K562 (cell line): ENCODE results near the gene DENND1A. TPM values are rescaled to one million over a fixed set of nuclear protein-coding genes. Genes with fewer than 3 reads are reported as not detected.

Experiments
- ATAC-seq: fragments of 200-7000 bp; cut with Tn5 transposase; 3 replicates; pipeline ENCODE4 v1.9.1; 2020; ENCODE audit warnings: moderate library complexity
- BruUV-seq: library from RNA; stranded (reverse); fragments of 400-500 nt; replicated peaks from 2 replicates; lab custom pipeline; 2021; lab: Mats Ljungman, UMichigan
- CTCF ChIA-PET: fragments of 300-600 bp; formaldehyde crosslinking; extraction: SDS; loops from one replicate; lab custom pipeline; 2021; ENCODE audit warnings: low intra/inter-chr PET ratio; lab: Yijun Ruan, JAX
- POLR2A ChIA-PET: fragments of 300-600, 350-650 bp; sonication (Branson Sonifier 250); formaldehyde crosslinking; extraction: SDS; loops from one replicate; lab custom pipeline; 2021; ENCODE audit warnings: antibody characterized with exemption, inconsistent platforms; lab: Yijun Ruan, JAX
- DNase-seq, 4 experiments: peaks; one replicate each; pipeline versions ENCODE4 v3.0.0 to v3.0.0-alpha.2; 2011 to 2018; ENCODE audit warnings: low spot score in 3 of 4, mixed read lengths in 3 of 4; ENCODE audit errors: extremely low read depth in 1 of 4
- FAIRE-seq: peaks from 2 replicates; lab custom pipeline; 2011; peaks lifted over from hg19 to GRCh38; lab: Jason Lieb, UNC
- H2AFZ ChIP-seq: 2 replicates; pipeline ENCODE4 v1.6.0; 2011; ENCODE audit warnings: low read depth, low read length, control low read depth, inconsistent platforms
- H3K27ac ChIP-seq: fragments of 200-600 bp; 3 replicates; pipeline ENCODE4 v1.8.0; 2011; ENCODE audit warnings: low read depth, mild to moderate bottlenecking, control low read depth, inconsistent platforms, low read length, moderate library complexity, mixed read lengths; ENCODE audit errors: extremely low read depth
- H3K27me3 ChIP-seq, 2 experiments: fragments of 300-600 bp in 1 of 2; 2 replicates in 1 of 2; 3 replicates in 1 of 2; pipeline versions ENCODE4 v1.6.0 to v1.8.0; 2011; ENCODE audit warnings: inconsistent platforms in 2 of 2, low read length in 2 of 2, mild to moderate bottlenecking in 1 of 2, mixed read lengths in 1 of 2, moderate library complexity in 1 of 2; ENCODE audit not compliant: control insufficient read depth in 2 of 2, insufficient read depth in 2 of 2
- H3K36me3 ChIP-seq: fragments of 300-600 bp; 3 replicates; pipeline ENCODE4 v1.8.0; 2011; ENCODE audit warnings: mild to moderate bottlenecking, low read length, inconsistent platforms; ENCODE audit not compliant: control insufficient read depth, insufficient read depth
- H3K4me1 ChIP-seq, 2 experiments: fragments of 200-600 bp in 1 of 2; replicated peaks in 1 of 2; 2 replicates in 1 of 2; 3 replicates in 1 of 2; pipeline versions ENCODE4 v1.5.1 to v1.8.0; 2011; ENCODE audit warnings: inconsistent platforms in 2 of 2, low read length in 2 of 2, mild to moderate bottlenecking in 1 of 2, mixed read lengths in 1 of 2, moderate library complexity in 1 of 2; ENCODE audit not compliant: control insufficient read depth in 2 of 2, insufficient read depth in 2 of 2
- H3K4me2 ChIP-seq: 2 replicates; pipeline ENCODE4 v1.6.1; 2011; ENCODE audit warnings: low read length, control low read depth, inconsistent platforms, mixed read lengths; ENCODE audit not compliant: insufficient read depth
- H3K4me3 ChIP-seq: fragments of 200-600 bp; sonication (generic), shearing (Covaris generic); 2 replicates; pipeline ENCODE4 v1.5.1; 2016; ENCODE audit warnings: control low read depth, inconsistent platforms
- H3K79me2 ChIP-seq: fragments of 200-600 bp; 3 replicates; pipeline ENCODE4 v1.8.0; 2011; ENCODE audit warnings: low read length, inconsistent platforms; ENCODE audit not compliant: control insufficient read depth, insufficient read depth
- H3K9ac ChIP-seq, 2 experiments: 2 replicates each; pipeline versions ENCODE4 v1.6.0 to v1.6.1; 2011; ENCODE audit warnings: low read depth in 2 of 2, low read length in 2 of 2, control low read depth in 1 of 2, inconsistent platforms in 1 of 2, mild to moderate bottlenecking in 1 of 2, mixed read lengths in 1 of 2; ENCODE audit not compliant: insufficient read depth in 1 of 2
- H3K9me1 ChIP-seq: one replicate; pipeline ENCODE4 v1.6.0; 2011; ENCODE audit warnings: inconsistent platforms, mild to moderate bottlenecking, low read length, moderate library complexity; ENCODE audit not compliant: control insufficient read depth, insufficient read depth
- H3K9me3 ChIP-seq: replicated peaks from 2 replicates; pipeline ENCODE4 v1.5.1; 2011; ENCODE audit warnings: low read depth, low read length, inconsistent platforms; ENCODE audit not compliant: control insufficient read depth, insufficient read depth
- H4K20me1 ChIP-seq: replicated peaks from 2 replicates; pipeline ENCODE4 v1.6.1; 2011; ENCODE audit warnings: low read length, inconsistent platforms, mixed read lengths; ENCODE audit not compliant: control insufficient read depth, insufficient read depth
- ARHGAP35 ChIP-seq: fragments of 450-650 bp; IDR thresholded peaks from 2 replicates; pipeline ENCODE4 v1.6.1; 2018; ENCODE audit not compliant: partially characterized antibody
- BDP1 ChIP-seq: IDR thresholded peaks from 3 replicates; pipeline ENCODE4 v1.6.1; 2011; ENCODE audit not compliant: insufficient read length, insufficient read depth
- CEBPB ChIP-seq: fragments of 450-650 bp; IDR thresholded peaks from 2 replicates; pipeline ENCODE4 v1.6.1; 2016; ENCODE audit warnings: missing genetic modification characterization, missing compliant biosample characterization
- EGR1 ChIP-seq: fragments of 450-650 bp; conservative IDR thresholded peaks from 2 replicates; pipeline ENCODE4 v1.6.1; 2017; ENCODE audit warnings: mild to moderate bottlenecking
- HMGXB4 ChIP-seq: sonication (generic); formaldehyde crosslinking; IDR thresholded peaks from 2 replicates; pipeline ENCODE4 v1.8.1; 2023; ENCODE audit warnings: mild to moderate bottlenecking, missing genetic modification reagents
- MAFK ChIP-seq: IDR thresholded peaks from 2 replicates; pipeline ENCODE4 v1.6.1; 2011; ENCODE audit warnings: low read length, improper control_type of control experiment
- MITF ChIP-seq: IDR thresholded peaks from 2 replicates; pipeline ENCODE4 v1.6.1; 2014; ENCODE audit warnings: antibody characterized with exemption
- MLX ChIP-seq, 2 experiments: fragments of 450-650 bp in 1 of 2; sonication (generic) in 1 of 2; formaldehyde crosslinking; conservative IDR thresholded peaks; 2 replicates each; pipeline versions ENCODE4 v1.4.0 to v1.8.1; 2020 to 2022; ENCODE audit warnings: mild to moderate bottlenecking in 1 of 2, missing genetic modification reagents in 1 of 2
- RBM25 ChIP-seq: fragments of 200-400 bp; formaldehyde crosslinking; IDR thresholded peaks from 2 replicates; pipeline ENCODE4 v1.6.1; 2018; ENCODE audit warnings: low read length, low read depth, moderate library complexity; ENCODE audit not compliant: severe bottlenecking
- SREBF2 ChIP-seq: sonication (generic); formaldehyde crosslinking; IDR thresholded peaks from 2 replicates; pipeline ENCODE4 v1.4.0; 2020; ENCODE audit warnings: mild to moderate bottlenecking, missing genetic modification reagents
- SRSF1 ChIP-seq: fragments of 200-400 bp; formaldehyde crosslinking; IDR thresholded peaks from 2 replicates; pipeline ENCODE4 v1.6.1; 2017; ENCODE audit warnings: mild to moderate bottlenecking, low read depth, low read length, moderate library complexity
- ZBTB5 ChIP-seq: fragments of 450-650 bp; IDR thresholded peaks from 2 replicates; pipeline ENCODE4 v1.6.1; 2017; ENCODE audit warnings: antibody characterized with exemption
- ZNF584 ChIP-seq: fragments of 200-800 bp; sonication (Bioruptor generic); IDR thresholded peaks from 2 replicates; pipeline ENCODE4 v1.6.1; 2016; ENCODE audit warnings: low read depth, mild to moderate bottlenecking, missing genetic modification characterization, missing compliant biosample characterization
- ZZZ3 ChIP-seq: fragments of 450-650 bp; IDR thresholded peaks from 2 replicates; pipeline ENCODE4 v1.6.1; 2016; ENCODE audit warnings: antibody characterized with exemption, mild to moderate bottlenecking, moderate library complexity
- whole genome bisulfite sequencing: fragments of 100-300 bp; shearing (Covaris generic); methylation state at CpG from one replicate; pipeline ENCODE4 v1.1.6; 2016; ENCODE audit warnings: low coverage, mixed read lengths; ENCODE audit not compliant: insufficient coverage; ENCODE audit errors: missing lambda C conversion rate; 5-methylcytosine and 5-hydroxymethylcytosine counted together
- in situ Hi-C: fragments of 300-500 bp; cut with MboI; formaldehyde crosslinking; loops from 4 replicates; pipeline ENCODE4 v1.15.0; 2018; ENCODE audit warnings: inconsistent platforms, mixed read lengths
- intact Hi-C: fragments of 100-400 bp; cut with micrococcal nuclease; formaldehyde crosslinking; loops from 2 replicates; pipeline ENCODE4 v1.14.2; 2022
- polyA plus RNA-seq, 8 experiments: library from polyadenylated mRNA; depleted of rRNA in 4 of 8; stranded (reverse) in 5 of 8; unstranded in 3 of 8; fragments of >200 nt; fragmentation: Nextera tagmentation in 2 of 8; fragmentation: Illumina TruSeq in 1 of 8; extraction: Ambion mirVana in 2 of 8; extraction: Trizol in 1 of 8; gene quantifications; 2 replicates each; pipeline versions ENCODE4 v1.2.1 to v1.2.3, GENCODE V29; 2011 to 2014; ENCODE audit warnings: inconsistent platforms in 1 of 8, missing spikeins in 1 of 8
- total RNA-seq, 7 experiments: library from RNA; depleted of rRNA in 6 of 7; stranded (reverse); fragments of >200 nt in 6 of 7; fragmentation: Illumina TruSeq in 2 of 7; extraction: Trizol in 2 of 7; gene quantifications; 2 replicates each; pipeline versions ENCODE4 v1.2.1 to v1.2.3, GENCODE V29; 2011 to 2021; ENCODE audit warnings: low replicate concordance in 1 of 7

Gene DENND1A
- total and polyA plus RNA-seq, 9 of the 15 experiments (the other 6 are each of a cell fraction or from before 2014, with no cell fraction given), result 7.6 to 29.5 (median 15.7) TPM

GRCh38 chr9:123382653-123383511 is 547.0 kb downstream of the DENND1A start:
- POLR2A ChIA-PET, result interaction anchor here (0.7 to 1.0 kb wide), 2 partner anchors 33 to 43 kb away, joined by 3 read pairs; no protein-coding TSS in a partner anchor

More at GRCh38 chr9:123382653-123383511, 547.0 kb downstream of the DENND1A start:
- Histone ChIP-seq H3K9me3 (no peaks in the 10 kb centered on the region), H2AFZ (no peak overlapping the region), H3K27ac (no peak overlapping the region), H3K4me1 (peaks cover 0 to 42% of the 10 kb centered on the region in 2 experiments; a peak in 1 of 5 replicates), H3K9ac (peak overlapping the region in 1 of 2 experiments; percentile 56; a peak in 2 of 4 replicates), H3K27me3 (no peaks in the 10 kb centered on the region), H4K20me1 (no peaks in the 10 kb centered on the region; the same call in 1 of the 2 replicates), H3K36me3 (no peaks in the 10 kb centered on the region), H3K4me2 (no peak overlapping the region), H3K79me2 (no peaks in the 10 kb centered on the region), H3K9me1 (no peaks in the 10 kb centered on the region), H3K4me3 (no peak overlapping the region)
- no peak for TF ChIP-seq HMGXB4 (CRISPR knock-in tag)
- no peak for TF ChIP-seq EGR1
- no peak for TF ChIP-seq ZBTB5
- no peak for TF ChIP-seq MLX (CRISPR knock-in tag; conservative IDR thresholded peaks at IDR 0.05)
- no peak for TF ChIP-seq SRSF1
- no peak for TF ChIP-seq BDP1
- no peak for TF ChIP-seq ZNF584 (CRISPR knock-in tag)
- no peak for TF ChIP-seq MAFK
- TF ChIP-seq RBM25, result no peak
- TF ChIP-seq CEBPB (tag), result no peak
- no peak for TF ChIP-seq ARHGAP35
- no peak for TF ChIP-seq ZZZ3
- TF ChIP-seq MITF, result no peak
- no peak for TF ChIP-seq SREBF2 (CRISPR knock-in tag)
- ATAC-seq, result no peak
- intact Hi-C loops (no loop called here), in situ Hi-C loops (no loop called here)
- no peak for FAIRE-seq
- 67% methylated on average over 20 of the region's 27 CpGs for WGBS
- no TSS peak for BruUV-seq
- CTCF ChIA-PET, result interaction anchor here (4.1 kb wide), 1 partner anchor 28 kb away, joined by 75 read pairs; the partner anchor contains the start of gene CRB2
- no peak for DNase-seq
